Activated CD4-positive, alpha-beta T cell treated with anti-CD3 and anti-CD28 coated beads, Interleukin-2, amount 50 U/mL, for 24 hours (primary cell): ENCODE results near the gene TRAPPC2L.
"Not testable (repeated sequence)": the region's sequence is repeated elsewhere in the genome, so short reads cannot be mapped to it uniquely, and the experiment has no call there.

Experiments used
- DNase-seq, 2 donors: peaks; one replicate each; pipeline ENCODE4 v3.0.0-alpha.2; 2020; ENCODE audit warnings: low read depth in 1 of 2, low spot score in 1 of 2

The TRAPPC2L gene

DNA sequence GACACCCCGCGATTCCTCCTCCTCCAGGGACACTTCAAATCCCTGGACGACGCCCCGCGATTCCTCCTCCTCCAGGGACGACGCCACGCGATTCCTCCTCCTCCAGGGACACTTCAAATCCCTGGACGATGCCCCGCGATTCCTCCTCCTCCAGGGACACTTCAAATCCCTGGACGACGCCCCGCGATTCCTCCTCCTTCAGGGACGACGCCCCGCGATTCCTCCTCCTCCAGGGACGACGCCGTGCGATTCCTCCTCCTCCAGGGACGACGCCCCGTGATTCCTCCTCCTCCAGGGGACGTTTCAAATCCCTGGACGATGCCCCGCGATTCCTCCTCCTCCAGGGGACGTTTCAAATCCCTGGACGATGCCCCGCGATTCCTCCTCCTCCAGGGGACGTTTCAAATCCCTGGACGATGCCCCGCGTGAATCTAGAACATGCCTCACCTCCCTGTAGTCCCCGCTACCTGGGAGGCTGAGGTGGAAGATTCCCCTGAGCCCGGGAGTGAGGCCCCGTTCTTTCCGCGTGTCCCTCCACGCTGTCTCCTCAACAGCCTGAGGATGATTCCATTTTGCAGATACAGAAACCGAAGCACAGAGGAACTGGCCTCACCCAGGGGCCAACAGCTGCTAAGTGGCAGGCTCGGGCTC is 32.9 kb downstream of the TRAPPC2L start:
- not testable (repeated sequence) for DNase-seq

DNA sequence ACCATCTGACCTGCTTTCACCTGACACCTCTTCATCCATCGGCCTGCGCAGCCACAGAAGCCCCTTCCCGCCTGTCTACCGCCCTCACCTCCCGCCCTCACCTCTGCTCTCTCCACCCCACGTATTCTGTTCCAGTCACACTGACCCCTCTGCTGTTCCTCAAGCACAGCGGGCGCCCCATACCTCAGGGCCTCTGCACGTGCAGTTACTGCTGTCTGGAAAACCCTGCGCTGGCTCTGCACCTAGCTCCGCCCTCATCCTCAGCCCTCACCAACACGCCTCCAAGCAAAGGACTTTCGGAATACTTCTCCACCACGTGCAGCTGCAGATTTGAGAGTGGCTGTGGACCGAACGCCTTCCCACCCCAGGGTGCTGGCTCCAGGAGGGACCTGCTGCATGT is 34.2 kb downstream of the TRAPPC2L start:
- DNase-seq = no peak

DNA sequence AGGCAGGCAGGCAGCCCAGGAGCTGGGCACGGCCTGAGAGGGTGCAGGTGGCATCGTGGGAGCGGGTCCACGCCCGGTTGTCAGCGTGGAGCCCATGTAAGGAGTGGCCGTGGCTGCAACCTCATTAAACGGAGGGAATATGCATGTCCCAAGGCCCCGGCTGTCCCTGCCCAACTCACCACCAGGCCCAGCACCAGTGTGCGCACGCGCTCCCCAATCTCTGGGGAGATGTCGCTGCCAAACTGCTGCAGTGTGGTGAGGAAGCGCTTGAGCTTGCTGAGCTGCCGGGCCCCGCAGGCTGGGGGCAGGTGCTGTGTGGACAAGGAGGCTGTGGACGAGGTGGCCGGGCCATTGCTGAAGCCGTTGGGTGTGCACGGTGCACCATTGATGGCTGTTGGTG is 35.1 kb downstream of the TRAPPC2L start:
- DNase-seq = no peak

DNA sequence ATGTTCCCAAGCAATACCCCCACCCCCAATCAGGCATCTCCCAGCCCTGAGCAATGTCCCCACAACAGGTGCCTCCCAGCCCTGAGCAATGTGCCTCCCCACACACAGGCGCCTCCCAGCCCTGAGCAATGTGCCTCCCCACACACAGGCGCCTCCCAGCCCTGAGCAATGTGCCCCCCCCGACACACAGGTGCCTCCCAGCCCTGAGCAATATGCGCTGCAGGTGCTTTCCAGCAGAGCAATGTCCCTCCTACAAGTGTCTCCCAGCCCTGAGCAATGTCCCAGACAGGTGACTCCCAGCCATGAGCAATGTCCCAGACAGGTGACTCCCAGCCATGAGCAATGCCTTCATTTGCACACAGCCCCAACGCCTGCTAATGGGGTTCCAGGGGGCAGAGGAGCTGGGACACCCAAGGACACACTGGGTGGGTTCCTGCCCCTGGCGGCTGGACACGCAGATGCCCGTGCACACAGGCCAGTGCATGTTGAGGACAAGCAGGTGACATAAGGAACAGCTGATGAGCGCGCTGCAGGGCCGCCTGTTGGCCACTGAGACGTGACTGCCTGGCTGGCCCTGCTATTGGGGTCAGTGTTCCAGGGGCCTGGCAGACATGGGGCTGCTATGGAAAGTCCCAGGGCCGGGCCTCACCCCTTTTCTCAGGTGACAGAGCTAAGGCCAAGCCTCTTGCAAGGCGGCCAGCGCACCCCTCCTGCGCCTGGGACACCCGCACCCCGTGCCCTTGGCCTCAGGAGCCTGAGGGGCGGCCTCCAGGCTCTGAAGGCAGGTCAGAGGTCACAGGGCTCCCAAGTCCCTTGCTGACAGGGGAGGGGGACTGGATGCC is 36.4 kb downstream of the TRAPPC2L start:
- DNase-seq = no peak

DNA sequence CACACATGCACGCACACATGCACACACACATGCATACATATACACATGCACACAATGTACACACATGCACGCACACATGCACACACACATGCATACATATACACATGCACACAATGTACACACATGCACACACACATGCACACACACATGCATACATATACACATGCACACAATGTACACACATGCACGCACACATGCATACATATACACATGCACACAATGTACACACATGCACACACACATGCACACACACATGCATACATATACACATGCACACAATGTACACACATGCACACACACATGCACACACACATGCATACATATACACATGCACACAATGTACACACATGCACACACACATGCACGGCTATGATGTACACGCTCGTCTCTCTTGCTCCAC is 37.3 kb downstream of the TRAPPC2L start:
- not testable (repeated sequence) for DNase-seq

DNA sequence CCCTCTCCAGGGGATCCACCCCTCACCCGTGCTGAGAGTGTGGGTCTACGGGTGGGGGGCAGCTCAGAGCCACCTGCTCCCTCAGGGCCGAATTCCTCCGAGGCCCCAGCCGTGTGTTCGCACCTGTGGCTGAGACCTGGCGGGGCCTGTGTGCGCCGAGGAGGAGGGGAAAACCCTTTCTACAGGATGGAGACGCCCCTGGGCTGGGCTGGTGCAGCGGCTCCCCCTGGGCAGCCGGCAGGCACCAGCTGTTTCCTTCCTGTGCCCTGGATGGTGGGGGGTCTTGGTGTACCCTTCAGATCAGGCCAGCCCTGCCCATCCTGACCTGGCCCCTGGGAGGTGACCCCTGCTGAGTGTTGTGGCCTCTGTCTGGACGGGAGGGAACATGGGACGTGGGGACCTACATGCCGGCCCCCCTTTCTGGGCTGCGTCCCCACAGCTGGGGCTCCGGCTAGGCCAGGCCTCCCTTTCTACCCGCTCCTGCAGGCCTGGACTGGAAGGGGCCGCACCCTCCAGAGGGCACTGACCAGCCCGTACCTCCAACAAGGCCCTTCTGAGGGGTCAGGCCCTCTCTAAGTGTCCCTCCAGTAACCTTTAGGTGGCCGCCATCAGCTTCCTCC is 37.9 kb downstream of the TRAPPC2L start:
- DNase-seq = no peak

DNA sequence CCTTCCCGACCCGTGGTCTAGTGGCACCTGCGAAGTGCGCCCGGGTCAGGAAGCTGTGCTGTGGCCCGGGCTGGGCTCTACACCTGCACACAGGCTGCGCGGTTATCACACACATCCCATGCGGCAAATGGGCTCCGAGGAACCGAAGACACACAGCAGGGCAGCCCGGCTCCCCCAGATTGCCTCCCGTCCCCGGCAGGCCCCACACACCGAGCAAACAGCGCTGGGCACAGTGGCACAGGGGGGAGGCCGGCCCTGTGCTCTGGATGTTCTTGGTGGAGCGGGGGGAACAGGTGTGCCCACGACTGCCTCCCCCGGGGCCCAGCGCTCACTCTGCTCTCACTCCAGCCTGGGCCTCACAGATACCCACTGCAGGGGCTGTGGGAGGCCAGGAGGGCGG is 38.4 kb downstream of the TRAPPC2L start:
- no peak for DNase-seq

DNA sequence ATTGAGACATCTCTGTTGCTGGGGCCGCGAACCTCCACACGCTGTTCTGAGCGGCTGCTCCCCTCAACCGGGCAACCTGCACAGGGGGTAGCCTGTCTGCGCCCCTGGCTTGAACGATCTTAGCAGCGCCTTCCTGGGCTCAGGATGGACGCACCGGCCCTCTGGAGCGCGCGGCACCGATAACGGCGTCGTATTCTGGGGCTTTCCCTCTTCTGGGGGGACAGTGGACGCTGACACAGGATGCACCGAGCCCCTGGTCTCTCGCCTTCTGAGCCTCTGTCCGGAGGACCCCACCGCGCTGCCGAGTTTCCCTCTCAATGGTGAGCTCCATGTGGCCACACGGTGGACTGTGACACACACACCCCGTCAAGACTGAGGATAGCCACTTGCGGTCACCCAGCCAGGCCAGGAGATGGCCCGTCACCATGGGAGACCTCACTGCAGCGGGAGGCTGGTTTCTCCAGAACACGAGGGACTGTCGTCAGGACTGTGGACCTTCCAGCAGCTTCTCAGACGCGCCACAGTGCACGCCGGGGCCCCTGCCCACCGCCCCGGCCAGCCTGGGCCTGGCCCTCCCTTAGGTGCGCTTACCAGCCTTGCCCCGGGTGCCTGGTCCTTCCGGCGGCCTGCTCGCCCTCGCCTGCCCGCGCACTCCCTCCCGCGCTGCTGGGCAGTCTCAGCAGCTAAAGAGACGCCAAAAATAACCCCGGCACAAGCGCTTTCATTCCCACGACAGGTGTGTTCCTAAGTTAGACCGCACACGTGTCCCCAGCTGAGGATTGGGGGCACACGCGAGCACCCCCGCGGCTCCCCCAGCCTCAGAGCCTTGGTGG is 39.5 kb downstream of the TRAPPC2L start:
- DNase-seq = no peak

DNA sequence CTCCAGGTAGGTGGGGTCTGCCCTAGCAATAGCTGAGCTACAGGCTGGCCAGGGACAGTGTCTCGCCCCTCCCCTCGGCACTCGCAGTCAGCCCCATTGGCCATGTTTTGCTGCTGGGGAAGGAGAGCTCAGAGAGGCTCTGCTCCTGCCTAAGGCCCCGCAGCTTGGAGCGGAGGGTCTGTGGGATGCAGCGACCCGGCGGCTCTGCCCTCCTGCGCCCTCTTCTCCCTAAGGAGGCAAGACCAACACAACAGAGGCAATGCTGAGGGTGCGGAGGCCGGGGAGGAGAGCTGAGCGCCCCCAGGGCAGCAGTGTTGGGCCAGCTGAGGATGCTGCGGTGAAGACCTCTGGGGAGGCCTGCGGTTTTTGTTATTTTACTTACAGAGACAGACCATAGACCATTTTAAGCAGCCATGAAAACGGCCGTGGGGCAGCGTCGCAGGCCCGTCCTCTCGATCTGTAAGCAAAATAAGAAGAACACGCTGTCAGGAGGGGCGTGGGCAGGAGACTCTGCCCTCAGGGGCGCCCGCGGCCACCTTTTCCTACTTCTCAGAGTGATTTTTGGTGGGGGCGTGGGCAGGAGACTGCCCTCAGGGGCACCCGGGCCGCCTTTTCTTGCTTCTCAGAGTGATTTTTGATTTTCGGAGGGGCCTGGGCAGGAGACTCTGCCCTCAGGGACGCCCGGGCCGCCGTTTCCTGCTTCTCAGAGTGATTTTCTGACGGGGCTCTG is 40.9 kb downstream of the TRAPPC2L start:
- no peak for DNase-seq

DNA sequence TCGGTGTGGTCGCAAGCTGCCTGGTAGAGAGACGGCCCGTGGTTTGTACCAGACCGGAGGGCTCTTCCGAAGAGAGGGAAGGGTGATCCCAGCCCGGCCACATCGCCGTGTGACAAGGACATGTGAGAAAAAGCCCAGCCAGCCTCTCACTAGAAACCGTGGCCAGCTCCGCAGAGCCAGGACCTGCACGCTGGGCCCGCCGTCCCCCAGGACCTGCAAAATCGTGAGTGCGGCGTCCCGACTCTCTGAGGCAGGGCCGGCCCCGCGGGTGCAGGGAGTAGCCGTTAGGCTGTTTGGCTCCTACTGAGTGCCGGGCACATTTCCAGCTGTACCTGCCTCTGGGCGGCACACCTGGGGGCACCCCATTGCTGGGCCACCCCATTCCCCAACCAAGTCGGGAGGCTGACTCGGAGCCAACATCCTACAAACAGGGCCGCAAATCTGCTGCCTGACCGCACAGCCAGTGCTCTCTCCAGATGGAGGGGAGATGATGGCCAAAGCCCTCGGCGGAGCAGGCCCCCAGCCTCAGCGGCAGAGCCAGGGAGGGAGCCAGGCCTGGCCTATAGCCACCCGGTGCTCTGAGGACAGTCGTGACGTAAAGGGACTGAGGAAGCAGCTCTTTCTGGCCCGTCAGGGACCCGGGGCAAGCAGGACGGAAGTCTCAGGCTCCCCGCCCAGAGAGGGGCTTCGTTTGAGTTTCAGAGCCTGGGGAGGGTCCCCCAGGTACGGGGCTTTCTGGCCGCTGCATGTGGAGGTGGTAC is 43.2 kb downstream of the TRAPPC2L start:
- DNase-seq = no peak

DNA sequence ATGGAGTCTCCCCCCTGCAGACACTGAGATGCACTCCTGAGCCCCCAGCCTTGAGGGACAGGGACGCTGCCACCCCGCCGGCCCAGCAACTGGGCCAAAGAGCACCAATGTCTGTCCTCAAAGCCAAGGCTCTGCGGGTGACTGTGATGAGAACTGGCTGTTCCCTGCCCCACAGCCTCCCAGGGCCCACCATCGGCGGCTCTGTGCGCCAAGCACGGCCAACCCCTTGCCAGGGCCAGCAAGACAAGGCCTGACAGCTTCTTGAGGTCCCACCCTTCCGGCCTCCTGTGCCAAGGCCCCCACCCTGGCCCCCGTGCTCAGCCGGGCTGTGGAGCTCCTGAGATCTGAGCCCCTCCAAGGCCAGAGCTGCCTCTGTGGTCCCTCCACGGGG is 43.7 kb downstream of the TRAPPC2L start:
- no peak for DNase-seq

DNA sequence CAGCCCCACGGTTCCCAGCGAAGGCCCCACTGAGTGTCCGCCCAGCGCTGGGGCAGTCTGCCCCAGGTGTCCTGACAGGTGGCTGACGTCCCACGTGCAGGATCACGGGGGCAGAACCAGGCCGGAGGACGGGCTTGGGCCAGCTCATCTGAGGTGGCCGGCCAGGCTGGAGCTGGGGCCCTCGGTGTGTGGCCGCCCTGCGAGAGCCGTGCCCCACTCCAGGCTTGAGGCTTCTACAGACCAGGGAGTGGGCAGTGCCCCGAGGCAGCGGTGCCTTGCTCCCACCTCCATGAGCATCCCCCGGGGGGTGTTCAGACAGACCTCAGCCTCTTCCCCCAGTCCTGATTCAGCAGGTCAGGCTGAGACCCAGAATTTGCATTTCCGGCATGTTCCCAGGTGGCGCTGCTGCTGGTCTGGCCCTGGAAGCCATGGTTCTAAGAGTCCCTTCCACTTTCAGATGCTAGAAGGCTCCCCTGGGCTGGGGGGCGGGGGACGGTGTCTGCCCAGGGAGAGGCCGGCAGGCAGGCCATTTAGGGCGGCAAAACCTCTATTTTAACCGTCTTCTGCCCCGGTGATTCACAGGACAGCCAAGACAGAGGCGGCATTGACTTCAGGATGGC is 44.9 kb downstream of the TRAPPC2L start:
- DNase-seq = no peak

DNA sequence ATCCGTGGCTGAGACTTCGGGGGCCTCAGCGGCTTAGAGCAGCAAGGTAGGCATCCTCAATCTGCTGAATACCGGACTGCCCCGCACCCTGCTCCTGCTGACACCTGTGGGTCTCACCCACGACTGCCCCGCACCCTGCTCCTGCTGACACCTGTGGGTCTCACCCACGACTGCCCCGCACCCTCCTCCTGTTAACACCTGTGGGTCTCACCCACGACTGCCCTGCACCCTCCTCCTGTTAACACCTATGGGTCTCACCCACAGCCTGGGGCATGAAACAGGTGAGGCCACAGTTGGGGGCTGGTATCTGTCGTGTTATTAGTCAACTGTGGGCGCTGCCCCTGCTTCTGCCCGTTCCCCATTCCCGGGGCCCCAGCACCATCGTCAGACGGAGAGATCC is 45.8 kb downstream of the TRAPPC2L start:
- no peak for DNase-seq

DNA sequence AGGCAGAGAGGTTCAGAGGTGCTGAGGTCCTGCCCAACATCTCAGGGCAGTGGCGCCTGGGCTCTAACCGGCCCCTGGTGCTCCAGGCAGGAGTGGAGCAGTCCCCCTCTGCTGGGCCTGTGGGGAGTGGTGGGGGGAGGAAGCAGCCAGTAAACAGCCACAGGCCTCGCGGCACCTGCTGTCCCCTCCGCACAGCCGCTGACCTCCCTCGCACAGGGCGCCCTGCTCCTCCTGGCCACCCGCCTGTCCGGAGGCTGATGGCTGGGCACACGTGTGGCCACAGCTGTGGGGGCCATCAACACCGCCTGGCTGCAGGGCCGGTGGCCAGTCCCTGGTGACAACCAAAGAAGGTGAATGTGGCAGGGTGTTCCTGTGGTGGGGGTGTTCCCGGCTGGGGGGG is 46.3 kb downstream of the TRAPPC2L start:
- no peak for DNase-seq

DNA sequence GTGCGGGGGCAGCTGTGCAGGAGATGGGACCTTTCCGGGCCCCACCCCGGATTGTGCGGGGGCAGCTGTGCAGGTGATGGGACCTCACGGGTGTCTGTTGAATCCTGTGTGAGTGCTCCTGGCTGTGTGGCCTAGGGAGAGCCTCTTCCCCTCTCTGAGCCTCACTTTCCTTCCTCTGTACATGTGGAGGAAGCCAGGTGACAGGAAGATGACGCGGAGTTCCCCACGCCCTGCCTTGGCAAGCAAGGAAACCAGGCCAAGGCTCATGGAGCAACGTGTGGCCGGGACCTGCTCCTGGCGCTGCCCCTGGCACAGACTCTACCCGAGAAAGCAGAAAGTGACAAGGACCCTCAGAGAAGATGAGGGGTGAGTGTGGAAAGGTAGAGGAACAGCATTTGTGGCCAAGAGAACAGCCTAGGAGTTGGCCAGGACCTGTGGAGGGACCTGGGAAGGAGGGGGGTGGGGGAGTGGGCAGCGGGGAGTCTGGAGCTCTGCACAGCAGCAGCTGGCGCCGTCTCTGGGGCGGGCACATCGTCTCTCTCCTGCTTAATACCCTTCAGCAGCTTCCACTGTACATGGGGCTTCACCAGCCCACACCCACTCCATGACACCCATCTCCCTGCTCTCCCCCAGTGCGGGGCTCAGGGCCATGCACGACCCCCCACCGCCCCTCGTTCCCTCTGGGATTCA is 47.9 kb downstream of the TRAPPC2L start:
- no peak for DNase-seq

DNA sequence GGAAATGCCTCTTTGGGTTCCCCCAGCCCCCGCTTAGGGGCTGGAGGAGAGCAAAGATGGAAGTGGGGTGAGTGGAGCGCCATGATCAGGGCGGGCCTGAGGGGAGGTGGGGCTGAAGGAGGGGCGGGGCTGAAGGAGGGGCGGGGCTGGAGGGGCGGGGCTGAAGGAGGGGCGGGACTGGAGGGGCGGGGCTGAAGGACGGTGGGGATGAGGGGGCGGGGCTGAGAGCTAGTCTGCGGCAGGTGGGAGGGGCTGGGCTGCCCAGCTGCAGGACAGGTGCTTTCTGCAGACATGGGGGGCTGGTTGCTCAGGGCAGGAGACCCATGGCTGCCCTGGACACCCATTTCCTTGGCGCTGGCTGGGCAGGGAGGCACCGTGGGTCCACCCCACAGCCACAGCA is 48.6 kb downstream of the TRAPPC2L start:
- no peak for DNase-seq

DNA sequence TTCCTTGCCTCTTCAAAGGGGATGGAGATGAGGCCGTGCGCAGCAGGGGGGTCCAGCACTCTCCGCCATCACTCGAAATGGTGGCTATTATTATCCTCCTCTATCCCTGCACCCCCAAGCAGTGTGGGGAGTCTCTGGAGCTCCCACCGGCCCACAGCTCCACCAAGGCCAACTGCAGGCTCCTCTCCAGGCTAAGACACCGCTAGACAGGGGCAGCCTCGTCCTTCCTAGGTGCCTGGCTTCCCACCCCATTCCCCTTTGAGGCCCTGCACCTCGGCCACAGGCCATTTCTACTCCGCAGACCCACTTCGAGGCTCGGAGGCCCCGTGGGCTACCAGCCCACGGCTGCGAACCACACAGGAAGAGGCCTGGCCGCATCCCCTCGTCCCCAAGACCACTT is 49.1 kb downstream of the TRAPPC2L start:
- DNase-seq = no peak

DNA sequence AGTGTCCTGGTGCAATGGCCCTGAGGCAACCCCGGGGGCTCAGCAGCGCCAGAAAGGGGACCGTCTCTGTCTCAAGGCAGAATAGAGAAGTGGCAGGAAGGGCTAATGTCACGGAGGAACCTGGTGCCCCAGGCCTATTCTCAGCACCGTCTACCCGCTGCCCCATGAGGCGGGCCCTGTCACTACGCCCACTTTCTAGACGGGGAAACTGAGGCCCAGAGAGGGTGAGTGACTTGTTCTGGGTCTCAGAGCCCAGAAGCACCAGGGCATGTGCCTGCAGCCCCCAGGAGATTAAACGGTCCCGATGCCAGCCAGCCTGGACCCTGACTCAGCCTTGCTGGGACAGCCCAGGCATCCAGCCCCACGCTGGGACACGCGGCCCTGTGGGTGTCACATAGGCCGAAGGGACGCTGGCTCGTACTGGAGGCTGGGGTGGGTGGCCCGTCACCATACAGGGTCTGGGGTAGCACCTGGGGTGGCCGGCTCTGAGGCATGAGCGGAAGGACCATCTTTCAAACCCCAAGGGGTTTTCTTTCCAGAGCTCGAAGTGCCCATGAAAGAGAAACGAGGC is 49.7 kb downstream of the TRAPPC2L start:
- no peak for DNase-seq

DNA sequence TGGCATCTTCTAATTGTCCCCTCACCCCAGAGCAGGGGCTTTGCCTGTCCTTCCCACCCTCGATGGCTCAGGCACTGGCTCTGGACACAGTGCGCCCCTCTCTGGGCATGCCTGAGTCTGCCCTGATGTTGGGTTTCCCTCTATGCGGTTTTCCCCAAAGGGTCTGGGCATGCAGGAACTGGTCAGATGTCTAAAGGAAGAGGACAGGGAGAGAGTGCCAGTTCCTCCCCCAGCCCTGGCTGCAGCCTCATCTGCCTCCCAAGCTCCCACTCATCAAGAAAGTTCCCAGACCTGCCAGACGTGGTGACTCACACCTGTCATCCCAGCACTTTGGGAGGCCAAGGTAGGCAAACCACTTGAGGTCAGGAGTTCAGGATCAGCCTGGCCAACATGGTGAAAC is 50.8 kb downstream of the TRAPPC2L start:
- no peak for DNase-seq
